Uterus (tissue), 2 donors: ENCODE results near the gene CDC16.

Experiments used
- POLR2A ChIP-seq, 2 donors: fragments of 450-650 bp; IDR thresholded peaks; one replicate each; pipeline ENCODE4 v1.6.1; 2016; ENCODE audit warnings: antibody characterized with exemption in 2 of 2, mild to moderate bottlenecking in 1 of 2, moderate library complexity in 1 of 2
- TF ChIP-seq, protein P1 (sequence below), 4 experiments: fragments of 200-600 bp in 2 of 4; fragments of 450-650 bp in 2 of 4; sonication (generic) in 2 of 4; IDR thresholded peaks; one replicate each; pipeline ENCODE4 v1.5.1; 2016 to 2019; ENCODE audit warnings: antibody characterized with exemption in 4 of 4, mild to moderate bottlenecking in 2 of 4, moderate library complexity in 1 of 4

DNA sequence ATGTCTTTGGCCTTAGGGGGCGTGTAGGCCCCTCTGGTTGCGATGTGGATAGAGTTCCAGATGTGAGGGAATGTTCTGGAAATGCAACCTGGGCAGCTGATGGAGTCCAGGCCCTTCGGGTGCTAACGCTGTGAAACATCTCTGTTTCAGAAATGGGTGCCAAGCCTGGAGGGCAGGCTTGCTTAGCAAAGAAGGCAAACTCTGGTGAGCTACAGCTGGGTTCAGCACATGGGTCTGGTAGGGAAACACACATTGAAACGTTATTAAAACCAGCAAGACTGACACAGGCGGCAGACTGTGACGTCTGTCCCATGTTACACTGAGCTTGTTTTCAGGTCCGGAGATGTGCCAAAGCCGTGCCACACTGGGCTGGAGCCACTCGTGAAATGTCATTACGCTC lies 8.6 kb upstream of the CDC16 start:
- TF ChIP-seq, protein P1, sequence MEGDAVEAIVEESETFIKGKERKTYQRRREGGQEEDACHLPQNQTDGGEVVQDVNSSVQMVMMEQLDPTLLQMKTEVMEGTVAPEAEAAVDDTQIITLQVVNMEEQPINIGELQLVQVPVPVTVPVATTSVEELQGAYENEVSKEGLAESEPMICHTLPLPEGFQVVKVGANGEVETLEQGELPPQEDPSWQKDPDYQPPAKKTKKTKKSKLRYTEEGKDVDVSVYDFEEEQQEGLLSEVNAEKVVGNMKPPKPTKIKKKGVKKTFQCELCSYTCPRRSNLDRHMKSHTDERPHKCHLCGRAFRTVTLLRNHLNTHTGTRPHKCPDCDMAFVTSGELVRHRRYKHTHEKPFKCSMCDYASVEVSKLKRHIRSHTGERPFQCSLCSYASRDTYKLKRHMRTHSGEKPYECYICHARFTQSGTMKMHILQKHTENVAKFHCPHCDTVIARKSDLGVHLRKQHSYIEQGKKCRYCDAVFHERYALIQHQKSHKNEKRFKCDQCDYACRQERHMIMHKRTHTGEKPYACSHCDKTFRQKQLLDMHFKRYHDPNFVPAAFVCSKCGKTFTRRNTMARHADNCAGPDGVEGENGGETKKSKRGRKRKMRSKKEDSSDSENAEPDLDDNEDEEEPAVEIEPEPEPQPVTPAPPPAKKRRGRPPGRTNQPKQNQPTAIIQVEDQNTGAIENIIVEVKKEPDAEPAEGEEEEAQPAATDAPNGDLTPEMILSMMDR (IDR thresholded peaks at IDR 0.05): no peak
- TF ChIP-seq POLR2A (IDR thresholded peaks at IDR 0.05): no peak
